ENCODE measurements around the gene ARMH3.

- TF ChIP-seq CTCF (IDR thresholded peaks at IDR 0.05 in 4 of 5, conservative IDR thresholded peaks at IDR 0.05 in 1 of 5) (no peak), POLR2A (IDR thresholded peaks at IDR 0.05) (no peak)
These were observed 248.8 kb downstream of the ARMH3 start for GRCh38 chr10:101807158-101807557.

All from gastrocnemius medialis (tissue), 4 donors.